Measurements from ENCODE around the gene PI3. TPM values are rescaled to one million over a fixed set of nuclear protein-coding genes. Genes with fewer than 3 reads are reported as not detected.

The PI3 gene
- total and polyA plus RNA-seq, 7 experiments from 2014 or later = not detected

DNA sequence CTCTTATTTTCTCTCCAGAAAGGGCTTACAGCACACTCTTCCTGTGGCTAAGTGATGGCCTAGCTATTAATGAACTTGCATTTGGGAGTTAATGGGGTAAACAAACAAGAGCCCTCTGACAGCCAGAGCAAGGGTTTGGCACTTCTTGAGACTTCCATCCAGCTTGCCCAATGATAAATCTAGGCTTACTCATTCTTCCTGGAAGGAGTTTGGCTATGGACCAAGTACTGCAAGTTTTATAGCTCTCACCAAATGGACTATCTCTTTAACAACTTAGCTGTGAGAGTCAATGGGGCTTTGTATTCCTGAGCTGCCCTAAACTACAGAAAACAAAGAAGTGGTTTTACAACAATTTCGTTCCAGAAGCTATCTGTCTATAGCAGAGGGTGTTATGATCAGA is 16.7 kb upstream of the PI3 start:
- H3K9me3 ChIP-seq (ENCODE audit: control insufficient read depth in 2 of 3, low read length in 3 of 3) = peaks cover 0 to 22% (median 0%) of the 10 kb centered on the region in 3 experiments
- H3K27me3 ChIP-seq (ENCODE audit: control insufficient read depth in 2 of 2, insufficient read depth in 2 of 2, low read length in 2 of 2) = no peaks in the 10 kb centered on the region
- H3K36me3 Mint-ChIP-seq = peaks cover 0 to 26% (median 6%) of the 10 kb centered on the region in 5 donors
- peaks cover 24 to 66% (median 50%) of the 10 kb centered on the region in 5 donors for H3K27me3 Mint-ChIP-seq
- no peak for DNase-seq
- H3K36me3 ChIP-seq (ENCODE audit: control insufficient read depth in 2 of 3, insufficient read depth in 3 of 3, low read length in 3 of 3) = no peaks in the 10 kb centered on the region
- H3K27ac ChIP-seq (ENCODE audit: low read depth, low read length) = no peak overlapping the region
- H3K9me3 Mint-ChIP-seq = peaks cover 3 to 76% (median 28%) of the 10 kb centered on the region in 11 donors
- H3K4me3 ChIP-seq (ENCODE audit: low read length) = no peak overlapping the region
- H3K4me1 ChIP-seq (ENCODE audit: control insufficient read depth in 2 of 2, insufficient read depth in 2 of 2, low read length in 2 of 2) = no peaks in the 10 kb centered on the region
- H3K4me3 Mint-ChIP-seq = no peak overlapping the region
- ChIA-PET POLR2A (no interaction called here), CTCF (no interaction called here)
- intact Hi-C loops (cut with micrococcal nuclease) = no loop called here
- no peak overlapping the region for H3K27ac Mint-ChIP-seq
- peaks cover 0 to 2% (median 0%) of the 10 kb centered on the region in 7 donors for H3K4me1 Mint-ChIP-seq
- no peak for ATAC-seq

DNA sequence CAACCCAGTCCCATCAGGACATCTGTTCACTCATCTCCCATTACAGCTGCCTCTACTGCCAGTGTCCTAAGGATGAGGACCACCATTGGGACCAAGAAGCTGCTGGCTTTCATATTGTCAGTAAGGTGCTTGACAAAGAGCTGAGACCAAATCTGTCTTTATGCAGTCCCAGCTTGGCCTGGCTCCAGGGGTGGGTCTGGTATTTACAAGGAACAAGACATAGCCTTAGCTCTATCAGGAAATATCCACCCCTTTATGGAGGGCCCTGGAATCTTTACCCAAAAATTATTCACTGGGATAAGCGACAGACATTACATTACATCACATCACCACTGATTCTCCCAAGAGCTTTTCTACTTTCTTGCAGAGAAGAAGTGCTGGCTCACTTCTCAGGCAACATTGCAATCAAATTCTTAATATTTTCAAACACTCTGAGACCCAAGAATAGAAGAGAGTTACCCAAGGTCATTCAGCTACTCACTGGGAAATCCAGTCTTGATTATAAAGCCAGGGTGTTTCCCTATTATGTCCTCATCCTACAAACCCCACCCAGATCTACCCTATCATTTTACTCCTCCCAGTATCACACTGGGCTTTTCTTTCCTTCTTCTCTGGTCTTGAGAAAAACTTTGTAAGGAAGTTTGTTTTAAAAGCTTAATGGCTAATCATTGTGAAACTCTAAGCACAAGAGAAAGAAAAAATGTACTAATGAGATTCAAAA is 11.5 kb upstream of the PI3 start:
- ATAC-seq (no peak), DNase-seq (no peak)
- ChIA-PET POLR2A (no interaction called here), CTCF (no interaction called here)
- Mint-ChIP-seq H3K27me3 (peaks cover 49 to 73% (median 61%) of the 10 kb centered on the region in 5 donors), H3K4me1 (no peaks in the 10 kb centered on the region), H3K27ac (no peak overlapping the region), H3K36me3 (peaks cover 0 to 34% (median 14%) of the 10 kb centered on the region in 5 donors), H3K4me3 (no peak overlapping the region), H3K9me3 (peaks cover 6 to 90% (median 45%) of the 10 kb centered on the region in 11 donors)
- Histone ChIP-seq H3K36me3 (ENCODE audit: control insufficient read depth in 2 of 3, insufficient read depth in 3 of 3, low read length in 3 of 3) (no peaks in the 10 kb centered on the region), H3K27me3 (ENCODE audit: control insufficient read depth in 2 of 2, insufficient read depth in 2 of 2, low read length in 2 of 2) (no peaks in the 10 kb centered on the region), H3K4me1 (ENCODE audit: control insufficient read depth in 2 of 2, insufficient read depth in 2 of 2, low read length in 2 of 2) (no peaks in the 10 kb centered on the region), H3K27ac (ENCODE audit: low read depth, low read length) (no peak overlapping the region), H3K9me3 (ENCODE audit: control insufficient read depth in 2 of 3, low read length in 3 of 3) (peaks cover 0 to 17% (median 0%) of the 10 kb centered on the region in 3 experiments), H3K4me3 (ENCODE audit: low read length) (no peak overlapping the region)
- intact Hi-C loops (cut with micrococcal nuclease) = no loop called here

DNA sequence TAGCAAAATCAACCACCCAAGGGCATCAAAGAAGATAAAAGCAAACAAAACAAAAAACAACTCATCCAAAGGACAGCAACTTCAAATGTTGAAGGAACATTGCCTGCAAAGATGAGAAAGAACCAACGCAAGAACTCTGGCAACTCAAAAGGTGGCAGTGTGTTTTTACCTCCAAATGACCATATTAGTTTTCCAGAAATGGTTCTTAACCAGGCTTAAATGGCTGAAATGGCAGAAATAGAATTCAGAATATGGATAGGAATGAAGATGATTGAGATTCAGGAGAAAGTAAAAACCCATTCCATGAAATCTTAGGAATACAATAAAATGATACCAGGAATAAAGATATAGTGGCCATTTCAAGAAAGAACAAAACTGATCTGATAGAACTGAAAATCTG is 9.8 kb upstream of the PI3 start:
- Mint-ChIP-seq H3K27me3 (peaks cover 49 to 79% (median 55%) of the 10 kb centered on the region in 5 donors), H3K4me1 (no peaks in the 10 kb centered on the region), H3K36me3 (peaks cover 0 to 23% (median 6%) of the 10 kb centered on the region in 5 donors), H3K27ac (no peak overlapping the region), H3K4me3 (no peak overlapping the region), H3K9me3 (peaks cover 5 to 87% (median 32%) of the 10 kb centered on the region in 11 donors)
- Histone ChIP-seq H3K27me3 (ENCODE audit: control insufficient read depth in 2 of 2, insufficient read depth in 2 of 2, low read length in 2 of 2) (no peaks in the 10 kb centered on the region), H3K36me3 (ENCODE audit: control insufficient read depth in 2 of 3, insufficient read depth in 3 of 3, low read length in 3 of 3) (no peaks in the 10 kb centered on the region), H3K4me3 (ENCODE audit: low read length) (no peak overlapping the region), H3K4me1 (ENCODE audit: control insufficient read depth in 2 of 2, insufficient read depth in 2 of 2, low read length in 2 of 2) (no peaks in the 10 kb centered on the region), H3K27ac (ENCODE audit: low read depth, low read length) (no peak overlapping the region), H3K9me3 (ENCODE audit: control insufficient read depth in 2 of 3, low read length in 3 of 3) (peaks cover 0 to 8% (median 0%) of the 10 kb centered on the region in 3 experiments)
- ChIA-PET CTCF (no interaction called here), POLR2A (no interaction called here)
- no peak for ATAC-seq
- intact Hi-C loops (cut with micrococcal nuclease) = no loop called here
- DNase-seq = no peak

DNA sequence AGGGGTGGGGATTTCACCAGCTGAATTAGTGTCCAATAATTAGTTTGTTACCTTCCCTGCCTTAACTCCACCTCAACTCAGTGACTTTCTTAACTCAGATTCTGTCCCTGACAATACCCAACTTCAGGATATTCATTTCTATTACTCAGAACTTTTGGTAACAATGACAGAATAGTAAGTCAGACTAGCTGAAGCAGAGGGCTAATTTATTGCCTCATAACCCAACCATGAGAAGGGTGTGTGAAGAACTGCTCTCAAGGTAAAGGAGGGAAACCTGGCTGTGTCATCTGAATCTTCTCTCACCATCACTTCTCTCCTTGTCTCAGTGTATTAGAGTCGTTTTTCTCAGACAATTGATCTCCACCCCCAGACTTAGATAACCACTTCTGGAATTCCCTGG is 1.2 kb upstream of the PI3 start:
- Histone ChIP-seq H3K27ac (ENCODE audit: low read depth, low read length) (no peak overlapping the region), H3K27me3 (ENCODE audit: control insufficient read depth in 2 of 2, insufficient read depth in 2 of 2, low read length in 2 of 2) (no peaks in the 10 kb centered on the region), H3K4me1 (ENCODE audit: control insufficient read depth in 2 of 2, insufficient read depth in 2 of 2, low read length in 2 of 2) (no peaks in the 10 kb centered on the region), H3K9me3 (ENCODE audit: control insufficient read depth in 2 of 3, low read length in 3 of 3) (peaks cover 0 to 2% (median 0%) of the 10 kb centered on the region in 3 experiments), H3K4me3 (ENCODE audit: low read length) (no peak overlapping the region), H3K36me3 (ENCODE audit: control insufficient read depth in 2 of 3, insufficient read depth in 3 of 3, low read length in 3 of 3) (no peaks in the 10 kb centered on the region)
- CTCF ChIA-PET = no interaction called here
- DNase-seq (no peak), ATAC-seq (no peak)
- Mint-ChIP-seq H3K27me3 (peaks cover 7 to 32% (median 25%) of the 10 kb centered on the region in 5 donors), H3K4me3 (no peak overlapping the region), H3K9me3 (peaks cover 0 to 12% (median 0%) of the 10 kb centered on the region in 11 donors), H3K4me1 (no peaks in the 10 kb centered on the region), H3K36me3 (no peaks in the 10 kb centered on the region), H3K27ac (no peak overlapping the region)
- POLR2A ChIA-PET = no interaction called here
- intact Hi-C loops (cut with micrococcal nuclease) = loop anchor here in 1 of 2 donors (10.0 kb wide), 1 partner anchor 61 kb away; no protein-coding TSS in a partner anchor

DNA sequence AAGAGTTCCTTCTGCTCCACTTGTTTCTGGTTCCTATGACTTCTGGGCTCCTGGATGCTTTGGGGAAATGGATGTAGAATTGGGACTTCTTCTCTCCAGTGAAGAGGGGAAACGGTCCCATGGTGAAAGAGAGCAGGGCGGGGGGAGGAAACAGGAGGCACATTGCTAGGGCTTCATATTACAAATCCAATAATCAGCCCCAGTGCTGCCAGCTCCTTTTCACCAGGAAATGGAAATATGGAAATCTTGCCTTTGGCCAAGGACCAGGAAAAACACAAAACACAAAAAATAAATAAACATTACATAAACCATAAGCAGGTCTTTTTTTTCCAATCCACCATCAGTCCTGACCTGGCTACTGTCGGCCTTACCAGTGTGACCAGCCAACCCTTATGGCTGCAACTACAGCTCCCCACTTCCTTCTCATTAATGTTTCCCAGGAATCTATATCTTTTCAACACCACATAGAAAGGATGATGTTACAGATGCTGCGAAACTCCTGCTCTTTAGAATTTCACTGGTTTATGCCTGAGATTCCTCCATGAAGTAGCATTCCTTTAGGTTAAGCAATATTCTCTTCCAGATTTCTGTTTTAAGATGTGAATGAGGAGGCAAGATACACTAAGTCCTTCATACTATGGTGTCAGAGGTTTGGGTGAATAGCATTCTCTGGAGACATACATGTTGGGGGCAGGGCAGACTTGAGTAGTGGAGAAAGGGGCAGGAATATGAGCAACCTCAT is 2.0 kb downstream of the PI3 start:
- H3K27ac ChIP-seq (ENCODE audit: low read depth, low read length) = no peak overlapping the region
- Mint-ChIP-seq H3K4me3 (no peak overlapping the region), H3K27ac (no peak overlapping the region), H3K9me3 (no peaks in the 10 kb centered on the region), H3K4me1 (peaks cover 0 to 8% (median 0%) of the 10 kb centered on the region in 7 donors), H3K27me3 (peaks cover 6 to 19% (median 13%) of the 10 kb centered on the region in 5 donors), H3K36me3 (no peaks in the 10 kb centered on the region)
- CTCF ChIA-PET = no interaction called here
- POLR2A ChIA-PET = no interaction called here
- ATAC-seq = no peak
- no peak for DNase-seq
- no peaks in the 10 kb centered on the region for H3K4me1 ChIP-seq (ENCODE audit: control insufficient read depth in 2 of 2, insufficient read depth in 2 of 2, low read length in 2 of 2)
- no peaks in the 10 kb centered on the region for H3K36me3 ChIP-seq (ENCODE audit: control insufficient read depth in 2 of 3, insufficient read depth in 3 of 3, low read length in 3 of 3)
- H3K4me3 ChIP-seq (ENCODE audit: low read length) = no peak overlapping the region
- intact Hi-C loops (cut with micrococcal nuclease) = loop anchor here in 1 of 2 donors (10.0 kb wide), 1 partner anchor 58 kb away; no protein-coding TSS in a partner anchor
- no peaks in the 10 kb centered on the region for H3K9me3 ChIP-seq (ENCODE audit: control insufficient read depth in 2 of 3, low read length in 3 of 3)
- H3K27me3 ChIP-seq (ENCODE audit: control insufficient read depth in 2 of 2, insufficient read depth in 2 of 2, low read length in 2 of 2) = no peaks in the 10 kb centered on the region

DNA sequence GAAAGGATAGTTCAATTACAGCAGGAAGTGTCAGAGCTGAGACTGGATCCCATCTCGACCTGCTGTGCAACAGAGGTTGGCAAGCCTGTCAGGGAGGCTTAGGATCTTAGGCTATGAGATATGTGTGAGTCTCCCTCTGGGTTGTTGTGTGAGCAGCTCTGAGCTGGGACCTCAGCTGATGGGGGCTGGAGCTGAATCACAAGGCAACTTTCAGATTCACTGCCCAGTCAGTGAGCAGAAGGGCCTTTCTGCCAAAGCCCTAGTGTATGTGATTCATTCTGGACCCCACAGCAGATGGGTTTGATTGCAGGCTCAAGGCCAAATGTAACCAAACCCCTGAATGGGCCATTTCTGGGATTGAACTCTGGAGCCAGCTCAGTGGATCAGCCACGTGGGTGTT is 4.5 kb downstream of the PI3 start:
- no peaks in the 10 kb centered on the region for H3K36me3 ChIP-seq (ENCODE audit: control insufficient read depth in 2 of 3, insufficient read depth in 3 of 3, low read length in 3 of 3)
- ATAC-seq (no peak), DNase-seq (no peak)
- Mint-ChIP-seq H3K27me3 (peaks cover 0 to 12% (median 4%) of the 10 kb centered on the region in 5 donors), H3K27ac (no peak overlapping the region), H3K36me3 (no peaks in the 10 kb centered on the region), H3K4me1 (peaks cover 0 to 8% (median 0%) of the 10 kb centered on the region in 7 donors), H3K4me3 (no peak overlapping the region), H3K9me3 (no peaks in the 10 kb centered on the region)
- H3K27ac ChIP-seq (ENCODE audit: low read depth, low read length) = no peak overlapping the region
- H3K9me3 ChIP-seq (ENCODE audit: control insufficient read depth in 2 of 3, low read length in 3 of 3) = no peaks in the 10 kb centered on the region
- ChIA-PET POLR2A (no interaction called here), CTCF (no interaction called here)
- intact Hi-C loops (cut with micrococcal nuclease) = loop anchor here in 1 of 2 donors (10.0 kb wide), 1 partner anchor 56 kb away; no protein-coding TSS in a partner anchor
- H3K27me3 ChIP-seq (ENCODE audit: control insufficient read depth in 2 of 2, insufficient read depth in 2 of 2, low read length in 2 of 2) = no peaks in the 10 kb centered on the region
- H3K4me1 ChIP-seq (ENCODE audit: control insufficient read depth in 2 of 2, insufficient read depth in 2 of 2, low read length in 2 of 2) = no peaks in the 10 kb centered on the region
- H3K4me3 ChIP-seq (ENCODE audit: low read length) = no peak overlapping the region

Data from naive thymus-derived CD4-positive, alpha-beta T cell (primary cell).